Superior temporal gyrus (tissue), 1 donor: ENCODE results near the gene THOC1.
A peak's percentile ranks its signal among the peaks of the same experiment; 100 is the strongest.

Experiments used
- DNase-seq: peaks from one replicate; pipeline ENCODE4 v3.0.0-alpha.2; 2016; ENCODE audit errors: extremely low spot score

The THOC1 gene

DNA sequence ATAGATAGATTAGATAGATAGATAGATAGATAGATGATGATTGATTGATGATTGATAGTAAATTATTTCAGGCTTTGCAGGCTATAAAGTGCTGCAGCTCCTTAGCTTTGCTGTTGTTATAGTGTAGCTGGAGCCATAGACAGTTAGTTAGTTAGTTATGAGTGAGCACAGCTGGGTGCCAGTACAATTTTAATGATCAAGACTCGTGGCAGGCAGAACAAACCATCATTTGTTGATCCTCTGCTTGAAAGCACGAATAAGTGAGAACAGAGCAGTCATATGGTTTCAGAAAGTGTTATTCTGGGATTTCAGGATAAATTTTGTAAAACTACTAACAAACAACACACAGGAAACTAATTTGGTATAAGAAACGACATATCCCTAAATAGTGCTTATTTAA, 53.9 kb downstream of the THOC1 start:
- DNase-seq, result peak; percentile 68

DNA sequence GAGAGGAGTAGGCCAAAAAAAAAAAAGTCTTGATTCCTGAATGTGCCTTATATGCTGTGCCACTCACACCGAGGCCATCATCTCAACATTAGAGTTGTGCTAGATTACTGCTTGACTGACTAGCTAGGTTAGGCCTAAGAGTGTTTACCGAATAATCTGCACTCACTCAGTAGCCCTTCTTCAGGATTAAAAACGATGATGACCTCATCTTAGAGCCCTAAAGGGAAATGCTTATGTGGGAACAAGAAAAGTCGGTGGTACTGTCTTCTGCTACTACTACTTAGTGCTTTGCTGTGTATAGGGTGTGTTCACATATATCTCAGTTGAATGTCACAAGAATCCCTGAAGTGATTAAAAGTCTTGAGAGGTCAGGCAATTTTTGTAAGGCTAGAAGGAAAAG, 54.3 kb downstream of the THOC1 start:
- no peak for DNase-seq

DNA sequence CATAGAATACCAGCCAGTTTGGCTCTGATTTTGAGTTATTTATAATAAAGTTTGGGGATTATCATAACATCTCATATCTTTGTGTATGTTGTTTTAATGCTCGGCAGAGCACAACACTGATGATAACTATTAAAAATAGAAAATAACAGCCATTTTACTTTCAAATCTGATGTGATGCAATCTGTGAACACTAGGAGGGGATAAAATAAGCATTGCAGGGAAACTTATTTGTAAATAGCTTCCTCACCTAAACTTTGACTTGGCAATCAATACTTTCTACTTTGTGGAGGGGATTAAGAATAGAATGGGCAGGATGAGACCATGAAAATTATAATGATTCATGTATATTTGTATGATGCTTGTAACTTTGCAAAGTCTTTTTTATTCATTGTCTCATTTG, 55.1 kb downstream of the THOC1 start:
- DNase-seq, result no peak

DNA sequence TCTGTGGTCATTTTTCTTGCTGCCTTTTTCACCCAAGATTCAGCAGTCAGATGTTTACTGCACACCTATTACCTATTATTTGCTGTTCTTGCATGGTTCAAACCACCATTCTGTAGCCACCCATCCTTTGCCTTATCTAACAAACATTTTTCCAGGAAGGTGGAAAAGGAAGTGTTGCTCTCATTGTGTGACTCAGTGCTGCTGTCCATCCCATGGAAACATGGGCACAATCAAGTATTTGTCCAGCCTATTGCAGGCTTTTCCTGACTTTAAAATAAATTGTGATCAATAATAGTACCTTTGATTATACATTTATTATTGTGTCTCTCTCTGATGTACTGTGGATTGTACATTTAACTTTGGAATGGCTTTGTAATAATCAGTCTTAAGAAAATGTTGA, 56.3 kb downstream of the THOC1 start:
- DNase-seq, result no peak

DNA sequence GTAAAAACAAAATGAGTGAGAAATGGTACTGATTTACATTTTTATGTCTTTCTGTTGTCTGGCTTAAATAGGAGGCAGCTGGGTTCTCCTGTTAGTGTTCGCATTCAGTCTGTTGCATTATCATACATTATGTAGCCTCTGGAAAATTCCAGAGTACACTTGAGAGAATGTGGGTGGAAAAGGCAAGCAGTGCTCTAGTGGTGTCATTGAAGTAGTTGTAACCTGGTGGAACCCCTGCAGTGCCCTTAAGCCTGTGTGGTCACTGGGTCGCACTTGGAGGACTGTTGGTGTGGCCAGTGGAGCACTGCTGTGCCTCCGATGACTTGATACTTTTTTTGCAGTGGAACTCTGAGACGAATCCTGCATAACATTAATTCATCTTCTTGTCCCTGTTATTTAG, 57.1 kb downstream of the THOC1 start:
- DNase-seq, result no peak

DNA sequence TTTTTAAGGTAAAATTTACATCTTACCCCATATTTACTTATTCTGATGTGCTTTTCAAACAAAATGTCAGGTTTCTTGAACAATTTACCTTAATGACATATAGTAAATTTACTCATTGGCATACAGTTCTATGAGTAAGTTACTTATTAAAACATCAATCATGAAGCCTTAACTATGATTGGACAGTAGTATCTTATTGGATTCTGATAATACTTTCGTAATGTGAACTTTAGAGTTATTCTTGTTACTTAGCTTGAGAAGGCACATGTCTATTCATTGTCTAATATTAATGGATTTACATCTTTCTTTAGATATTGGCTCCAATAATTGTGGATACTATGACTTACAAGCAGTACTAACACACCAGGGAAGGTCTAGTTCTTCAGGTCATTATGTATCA, 57.8 kb downstream of the THOC1 start:
- no peak for DNase-seq

DNA sequence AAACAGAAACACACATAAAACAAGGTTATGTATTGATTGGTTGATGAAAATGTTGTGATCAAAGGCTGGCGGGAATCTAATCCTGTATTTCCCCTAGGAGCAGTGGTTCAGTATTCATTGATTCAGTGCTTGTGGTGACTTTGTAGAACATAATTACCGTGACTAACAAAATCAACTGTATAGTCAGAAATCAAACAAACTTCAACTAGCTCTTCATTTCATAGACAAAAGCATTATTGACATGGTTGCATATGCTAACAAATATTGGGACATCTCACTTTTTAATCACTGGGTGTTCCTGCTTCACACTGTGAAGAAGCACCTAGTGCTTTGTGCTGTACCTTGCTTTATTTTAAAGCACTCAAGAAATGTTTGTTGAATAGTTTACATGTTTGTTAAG, 68.1 kb downstream of the THOC1 start:
- no peak for DNase-seq

DNA sequence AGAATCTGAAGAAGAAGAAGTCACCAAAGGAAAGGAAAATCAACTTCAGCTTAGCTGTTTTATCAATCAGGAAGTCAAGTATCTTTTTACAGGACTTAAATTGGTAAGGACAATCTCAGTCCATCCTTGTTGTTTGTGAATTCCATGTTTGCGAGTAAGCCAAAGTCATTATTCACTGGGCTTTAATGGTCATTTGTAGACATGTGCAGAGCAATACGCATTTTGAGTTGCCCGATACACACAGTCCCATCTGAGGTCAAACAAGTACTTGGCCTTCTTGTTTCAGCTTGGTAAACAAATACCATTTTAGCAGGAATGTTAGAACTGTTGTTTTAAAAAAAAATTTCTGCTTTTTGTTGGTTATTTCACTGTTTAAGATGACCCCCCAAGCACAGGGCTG, 68.6 kb downstream of the THOC1 start:
- no peak for DNase-seq

DNA sequence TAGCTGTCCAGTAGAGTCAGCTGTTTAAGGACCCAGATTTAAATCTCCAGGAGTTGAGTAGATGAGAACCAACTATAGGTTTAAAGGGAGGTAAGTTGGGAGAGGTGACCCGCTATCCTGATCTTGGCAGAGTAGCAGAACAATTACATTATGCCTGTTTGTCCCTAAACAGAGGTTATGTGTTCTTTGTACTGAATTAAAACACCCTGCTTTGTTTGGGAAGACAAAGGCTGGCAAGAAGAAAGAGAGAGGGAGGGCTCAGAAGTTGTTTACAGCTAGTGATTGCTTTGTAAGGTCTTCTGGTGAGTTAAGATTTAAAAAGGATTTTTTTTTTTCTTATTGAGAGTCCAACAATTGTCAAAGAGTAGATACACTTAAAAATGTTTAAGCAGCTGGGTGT, 72.2 kb downstream of the THOC1 start:
- peak; percentile 46 for DNase-seq

DNA sequence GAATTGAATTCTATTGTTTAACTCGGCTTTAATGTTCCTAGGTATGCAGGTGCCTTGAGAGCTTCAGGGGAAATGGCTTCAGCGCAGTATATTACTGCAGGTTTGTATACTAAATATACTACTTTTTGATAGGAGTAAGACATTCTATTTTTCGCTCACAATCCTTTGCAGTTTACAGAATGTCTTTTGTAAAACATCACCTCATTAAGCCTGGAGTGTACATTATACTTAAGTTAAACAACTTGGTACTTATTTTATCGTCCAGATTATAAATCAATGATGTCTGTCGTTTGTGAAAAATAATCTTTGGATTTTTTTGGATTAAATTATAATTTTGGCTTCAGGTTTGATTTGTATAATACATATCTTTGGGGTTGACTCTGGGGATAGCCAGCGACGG, 75.0 kb downstream of the THOC1 start:
- no peak for DNase-seq

DNA sequence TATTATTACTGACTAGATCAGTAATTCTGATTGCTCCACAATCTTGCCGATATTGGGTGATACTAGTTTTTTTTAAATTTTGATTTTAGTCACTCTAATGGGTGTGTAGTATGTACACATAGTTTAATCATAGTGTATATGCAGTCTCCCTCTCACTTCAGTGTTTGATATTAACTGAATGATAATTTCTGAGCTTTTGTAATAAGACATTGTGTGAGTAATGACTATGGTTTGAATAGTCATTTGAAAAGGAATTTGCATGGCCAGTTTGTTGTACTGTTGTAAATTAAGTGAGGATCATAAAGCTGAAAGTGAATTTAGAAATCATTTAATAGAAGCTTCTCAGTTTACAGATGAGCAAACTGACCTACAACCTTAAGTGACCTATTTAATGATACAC, 76.1 kb downstream of the THOC1 start:
- DNase-seq, result no peak

DNA sequence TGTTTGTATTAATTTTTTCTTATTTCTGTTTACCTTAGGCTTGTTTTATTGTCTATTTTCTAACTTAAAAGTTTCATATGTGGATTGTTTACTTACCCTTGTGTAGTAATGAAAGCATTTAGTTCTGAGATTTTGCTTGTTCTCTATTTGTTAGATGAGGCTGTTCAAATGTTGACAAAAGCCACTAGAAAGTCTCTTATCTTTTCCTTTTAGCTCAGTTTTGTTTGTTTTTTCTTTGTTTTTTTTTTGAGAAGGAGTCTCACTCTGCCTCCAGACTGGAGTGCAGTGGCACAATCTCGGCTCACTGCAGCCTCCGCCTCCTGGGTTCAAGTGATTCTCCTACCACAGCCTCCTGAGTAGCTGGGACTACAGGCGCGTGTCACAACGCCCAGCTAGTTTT, 78.6 kb downstream of the THOC1 start:
- no peak for DNase-seq

DNA sequence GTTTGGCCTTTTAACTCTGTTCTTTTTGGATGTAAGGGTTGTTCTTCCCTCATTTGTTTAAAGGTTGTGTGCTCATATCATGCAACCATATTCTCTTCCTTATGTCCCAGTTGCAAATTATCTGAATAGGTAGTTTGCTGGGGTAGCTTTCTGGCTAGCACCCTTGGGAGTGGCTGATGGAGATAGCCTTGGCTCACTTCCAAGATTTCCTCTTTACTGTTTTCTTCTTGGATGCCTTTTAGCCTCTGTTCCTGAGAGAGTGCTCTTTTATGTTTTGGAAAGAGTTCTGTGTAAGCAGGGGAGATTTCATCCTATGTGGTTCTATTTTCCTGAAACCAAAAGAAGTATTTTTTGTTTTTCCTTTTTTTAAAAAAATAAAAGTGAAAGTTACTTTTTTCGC, 84.1 kb downstream of the THOC1 start:
- DNase-seq, result no peak

DNA sequence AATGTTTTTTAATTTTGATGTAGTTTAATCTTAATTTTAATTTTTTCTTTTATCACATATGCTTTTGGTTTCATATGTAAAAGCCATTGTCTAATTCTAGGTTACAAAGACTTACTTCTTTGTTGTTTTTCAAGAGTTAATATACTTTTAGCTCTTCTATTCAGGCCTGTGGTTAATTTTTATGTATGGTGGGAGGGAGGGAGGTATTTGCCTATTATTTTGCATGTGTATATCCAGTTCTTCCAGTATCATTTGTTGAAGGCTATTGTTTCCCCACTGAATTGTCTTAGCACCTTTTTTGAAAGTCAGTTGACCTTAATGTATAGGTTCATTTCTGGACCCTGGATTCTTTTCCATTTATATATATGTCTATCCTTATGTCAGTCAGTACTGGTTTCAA, 86.1 kb downstream of the THOC1 start:
- no peak for DNase-seq

DNA sequence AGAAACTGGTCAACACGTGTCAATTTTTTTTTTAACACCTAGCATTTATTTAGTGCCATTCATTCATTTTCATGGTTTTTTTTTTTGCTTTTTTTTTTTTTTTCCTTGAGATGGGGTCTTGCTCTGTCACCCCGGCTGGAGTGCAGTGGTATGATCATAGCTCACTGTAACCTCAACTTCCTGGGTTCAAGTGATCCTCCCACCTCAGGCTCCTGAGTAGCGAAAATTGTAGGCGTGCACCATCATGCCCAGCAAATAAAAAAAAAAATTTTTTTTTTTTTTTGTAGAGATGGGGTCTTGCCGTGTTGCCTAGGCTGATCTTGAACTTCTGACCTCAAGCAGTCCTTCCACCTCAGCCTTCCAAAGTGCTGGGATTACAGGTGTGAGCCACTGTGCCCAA, 88.3 kb downstream of the THOC1 start:
- no peak for DNase-seq

DNA sequence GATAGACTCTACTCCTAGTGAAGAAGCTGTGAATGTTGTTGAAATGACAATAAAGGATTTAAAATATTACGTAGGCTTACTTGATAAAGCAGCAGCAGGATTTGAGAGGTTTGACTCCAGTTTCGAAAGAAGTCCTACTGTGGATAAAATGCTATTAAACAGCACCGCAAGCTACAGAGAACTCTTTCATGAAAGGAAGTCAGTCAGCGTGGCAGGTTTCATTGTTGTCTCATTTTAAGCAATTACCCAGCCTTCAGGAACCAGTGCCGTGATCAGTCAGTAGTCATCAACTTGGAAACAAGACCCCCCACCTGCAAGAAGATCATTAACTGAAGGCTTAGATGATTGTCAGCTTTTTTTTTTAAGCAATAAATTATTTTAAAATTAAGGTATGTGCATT, 95.5 kb downstream of the THOC1 start:
- DNase-seq, result no peak
